GM15510 (cell line): ENCODE measurements around the gene C19orf47.

ENCODE experiments used
- POLR2A ChIP-seq: IDR thresholded peaks from 3 replicates; pipeline ENCODE4 v1.6.1; 2011; ENCODE audit warnings: borderline replicate concordance; ENCODE audit not compliant: insufficient read length; ENCODE audit errors: extremely low read depth

Gene C19orf47

DNA sequence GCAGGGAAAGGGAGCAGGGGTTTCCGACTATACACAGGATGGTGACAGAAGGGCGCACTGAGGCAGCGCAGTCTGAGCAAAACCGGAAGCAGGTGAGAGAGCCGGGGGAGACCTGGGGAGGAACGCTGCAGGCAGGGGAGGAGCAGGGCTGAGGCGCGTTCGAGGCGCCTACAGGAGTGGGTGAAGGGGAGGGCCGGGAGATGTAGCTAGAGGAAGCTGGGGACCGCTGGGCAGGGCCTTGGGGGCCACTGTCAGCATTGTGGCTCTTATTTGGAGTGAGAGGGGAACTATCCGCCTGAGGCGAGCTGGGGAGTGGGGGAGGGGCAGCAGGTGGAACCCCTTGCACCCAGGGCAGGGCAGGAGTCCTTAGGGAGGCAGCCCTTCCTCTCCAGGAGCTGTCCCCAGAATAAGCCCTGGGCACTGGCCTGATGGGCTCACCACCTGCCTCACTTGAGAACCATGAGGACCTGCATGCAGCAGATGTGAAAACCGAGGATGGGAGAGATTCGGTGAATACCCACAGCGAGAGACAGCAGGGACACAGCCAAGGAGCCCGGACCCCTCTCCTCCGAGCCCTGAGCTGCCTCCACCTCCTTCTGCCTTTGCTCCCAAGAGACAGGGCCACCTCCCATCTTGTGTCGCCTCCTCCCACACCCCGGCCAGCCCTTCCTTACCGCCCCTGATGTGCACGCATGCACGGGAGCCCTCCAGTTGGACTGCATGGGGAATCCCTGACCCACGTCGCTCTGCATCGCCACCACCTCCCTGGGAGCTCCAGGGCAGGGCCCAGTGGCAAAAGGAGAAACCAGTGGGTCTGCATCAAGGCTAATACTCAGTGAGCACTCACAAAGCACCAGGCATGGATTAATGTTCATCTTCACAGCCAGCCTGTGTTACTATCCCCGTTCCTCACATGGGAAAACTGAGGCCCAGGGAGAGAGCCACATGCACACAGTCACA lies 73.3 kb downstream of the C19orf47 start:
- no peak for TF ChIP-seq POLR2A

DNA sequence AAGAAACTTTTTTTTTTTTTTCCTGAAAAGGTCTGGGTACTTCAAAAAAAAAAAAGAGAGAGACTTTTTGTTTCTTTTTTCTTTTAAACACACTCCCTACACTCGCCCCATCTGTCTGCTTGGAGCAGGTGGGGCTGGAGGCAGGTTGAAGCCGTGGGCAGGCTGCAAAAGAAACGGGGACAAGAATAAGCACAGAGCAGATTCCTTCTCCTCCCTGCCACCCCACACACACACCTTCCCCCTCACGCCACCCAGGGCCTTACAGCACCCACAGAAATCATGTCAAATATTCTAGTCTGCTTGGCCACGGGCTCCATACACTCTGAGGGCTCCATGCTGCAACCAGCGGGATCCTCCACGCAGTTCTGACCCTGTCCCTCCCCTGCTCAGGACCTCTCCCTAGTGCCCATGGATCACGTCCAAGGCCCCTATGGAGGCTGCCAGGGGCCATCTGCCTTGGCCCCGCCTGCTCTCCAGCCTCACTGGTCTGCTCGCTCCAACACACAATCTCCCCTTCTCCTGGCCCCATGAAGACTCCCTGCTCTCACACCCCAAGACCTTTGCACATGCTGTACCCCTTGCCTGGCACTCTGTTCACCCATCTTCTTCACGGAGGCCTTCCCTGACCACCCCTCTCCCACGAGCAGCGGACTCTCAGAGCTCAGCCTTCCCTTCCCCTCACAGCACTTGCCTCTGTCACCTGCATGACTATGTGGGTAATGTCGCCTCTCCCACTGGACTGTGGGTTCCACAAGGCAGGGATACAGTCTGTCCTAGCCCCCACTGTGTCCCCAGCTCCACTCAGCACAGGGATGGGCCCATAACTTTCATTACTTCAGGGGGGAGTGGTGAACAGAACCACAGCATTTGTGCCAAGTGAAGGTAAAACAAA lies 74.5 kb downstream of the C19orf47 start:
- TF ChIP-seq POLR2A: no peak

GRCh38 chr19:40272261-40272660 lies 75.9 kb downstream of the C19orf47 start:
- no peak for TF ChIP-seq POLR2A

DNA sequence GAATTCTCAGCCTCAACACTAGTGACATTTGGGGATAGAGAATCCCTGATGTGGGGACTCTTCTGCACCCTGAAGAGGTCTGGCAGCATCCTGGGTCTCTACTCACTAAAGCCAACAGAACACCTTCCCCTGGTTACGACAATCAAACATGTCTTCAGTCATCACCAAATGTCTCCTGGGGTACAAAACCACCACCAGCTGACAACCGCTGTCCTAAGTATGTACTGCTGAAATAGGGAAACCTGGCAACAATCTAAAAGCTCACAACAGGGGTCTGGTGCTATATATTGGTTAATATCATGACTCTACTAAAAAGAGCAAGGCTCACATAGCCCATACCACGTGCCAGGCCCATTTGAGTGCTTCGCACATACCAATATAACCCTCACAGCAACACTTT lies 76.5 kb downstream of the C19orf47 start:
- TF ChIP-seq POLR2A: no peak

DNA sequence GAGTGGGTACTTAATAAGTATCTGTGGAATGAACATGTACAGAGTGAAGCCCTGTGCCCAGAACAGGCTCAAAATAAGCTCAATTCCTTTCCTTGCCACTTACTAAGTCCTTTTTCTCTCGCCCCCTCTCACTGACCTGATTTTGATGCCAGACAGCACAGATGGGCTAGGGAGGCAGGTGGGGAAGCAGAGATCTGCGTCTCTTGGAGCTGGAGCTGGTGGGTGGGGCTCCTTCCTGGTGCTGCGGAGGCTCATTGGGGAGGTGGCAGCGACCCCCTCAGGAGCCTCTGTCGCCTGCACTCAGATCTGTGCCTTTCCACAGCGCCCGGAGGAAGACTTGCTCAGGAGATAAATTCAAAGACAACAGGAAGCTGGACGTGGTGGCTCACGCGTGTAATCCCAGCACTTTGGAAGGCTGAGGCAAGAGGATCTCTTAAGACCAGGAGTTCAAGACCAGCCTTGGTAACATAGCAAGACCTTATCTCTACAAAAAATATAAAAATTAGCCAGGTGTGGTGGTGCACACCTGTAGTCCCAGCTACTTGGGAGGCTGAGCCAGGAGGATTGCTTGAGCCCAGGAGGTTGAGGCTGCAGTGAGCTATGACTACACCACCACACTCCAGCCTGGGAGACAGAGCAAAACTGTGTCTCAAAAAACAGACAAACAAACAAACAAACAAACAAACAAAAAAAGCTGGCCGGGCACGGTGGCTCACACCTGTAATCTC lies 77.7 kb downstream of the C19orf47 start:
- no peak for TF ChIP-seq POLR2A
